HG03139 (cell line): ENCODE results near the gene CERK.
"Not testable (repeated sequence)": the region's sequence is repeated elsewhere in the genome, so short reads cannot be mapped to it uniquely, and the experiment has no call there.

ENCODE experiments used
- ATAC-seq: cut with Tn5 transposase; IDR thresholded peaks from one replicate; pipeline ENCODE4 v1.9.1; 2021; ENCODE audit not compliant: unreplicated experiment

The CERK gene

GRCh38 chr22:46650078-46650810, 87.8 kb downstream of the CERK start:
- no peak for ATAC-seq

- no peak for ATAC-seq
Observed at GRCh38 chr22:46649141-46650077, 88.6 kb downstream of the CERK start.

- not testable (repeated sequence) for ATAC-seq
Observed at GRCh38 chr22:46648225-46648820, 89.7 kb downstream of the CERK start.

GRCh38 chr22:46646531-46647215, 91.4 kb downstream of the CERK start:
- ATAC-seq = no peak

GRCh38 chr22:46642840-46643480, 95.1 kb downstream of the CERK start:
- not testable (repeated sequence) for ATAC-seq

GRCh38 chr22:46641811-46642266, 96.2 kb downstream of the CERK start:
- ATAC-seq = no peak

DNA sequence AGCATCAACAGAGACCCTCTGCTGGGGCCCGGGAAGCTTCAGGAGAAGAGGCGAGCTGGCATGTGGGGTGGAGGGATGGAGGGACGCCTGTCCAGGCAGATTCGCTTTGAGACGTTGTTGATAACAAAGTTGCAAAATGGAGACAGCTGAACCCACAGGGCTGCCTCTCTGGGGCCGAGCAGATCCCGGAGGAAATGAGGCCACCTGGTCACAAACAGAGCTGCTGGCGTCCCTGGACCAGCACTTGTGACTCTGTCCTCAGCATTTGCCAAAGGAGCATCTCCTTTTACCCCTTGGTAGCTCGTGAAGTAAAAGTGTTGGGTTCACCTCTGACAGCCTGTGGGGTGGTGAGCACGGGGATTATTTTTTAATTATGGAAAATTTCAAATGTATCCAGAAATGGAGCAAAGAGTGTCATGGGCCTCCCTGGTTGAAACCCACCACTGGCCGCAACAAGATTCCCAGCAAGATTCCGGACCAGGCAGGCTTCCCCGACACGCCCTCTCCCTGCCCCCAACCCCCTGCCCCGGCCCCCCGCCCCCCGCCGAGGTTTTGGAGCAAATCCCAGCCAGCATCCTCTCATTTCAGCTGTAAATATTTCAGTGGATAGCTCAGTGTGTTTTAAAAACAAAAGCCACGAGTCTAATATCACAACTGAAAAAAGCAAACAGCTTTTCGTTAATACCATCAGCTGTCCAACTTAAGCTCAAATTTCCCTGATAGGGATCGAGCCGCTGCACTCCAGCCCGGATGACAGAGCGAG, 97.6 kb downstream of the CERK start:
- no peak for ATAC-seq

DNA sequence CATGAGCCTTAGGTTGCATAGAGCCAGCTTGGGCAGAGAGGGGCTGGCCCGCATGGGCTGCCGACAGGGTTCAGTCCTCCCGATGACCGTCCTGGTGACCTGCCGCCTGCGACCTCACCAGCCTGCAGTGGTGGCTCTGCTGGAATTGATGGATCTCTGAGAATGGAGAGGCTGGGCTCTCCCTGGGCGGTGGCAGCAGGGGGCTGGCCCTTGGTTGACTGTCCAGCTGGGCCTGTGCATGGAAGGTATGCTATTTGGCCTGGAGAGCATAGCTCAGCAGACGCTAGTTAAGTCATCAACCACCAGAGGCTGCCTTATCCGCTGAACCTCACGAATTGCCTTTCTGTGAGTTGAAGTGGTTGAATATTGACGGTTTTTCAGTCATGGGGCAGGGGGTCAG, 98.2 kb downstream of the CERK start:
- ATAC-seq = no peak

DNA sequence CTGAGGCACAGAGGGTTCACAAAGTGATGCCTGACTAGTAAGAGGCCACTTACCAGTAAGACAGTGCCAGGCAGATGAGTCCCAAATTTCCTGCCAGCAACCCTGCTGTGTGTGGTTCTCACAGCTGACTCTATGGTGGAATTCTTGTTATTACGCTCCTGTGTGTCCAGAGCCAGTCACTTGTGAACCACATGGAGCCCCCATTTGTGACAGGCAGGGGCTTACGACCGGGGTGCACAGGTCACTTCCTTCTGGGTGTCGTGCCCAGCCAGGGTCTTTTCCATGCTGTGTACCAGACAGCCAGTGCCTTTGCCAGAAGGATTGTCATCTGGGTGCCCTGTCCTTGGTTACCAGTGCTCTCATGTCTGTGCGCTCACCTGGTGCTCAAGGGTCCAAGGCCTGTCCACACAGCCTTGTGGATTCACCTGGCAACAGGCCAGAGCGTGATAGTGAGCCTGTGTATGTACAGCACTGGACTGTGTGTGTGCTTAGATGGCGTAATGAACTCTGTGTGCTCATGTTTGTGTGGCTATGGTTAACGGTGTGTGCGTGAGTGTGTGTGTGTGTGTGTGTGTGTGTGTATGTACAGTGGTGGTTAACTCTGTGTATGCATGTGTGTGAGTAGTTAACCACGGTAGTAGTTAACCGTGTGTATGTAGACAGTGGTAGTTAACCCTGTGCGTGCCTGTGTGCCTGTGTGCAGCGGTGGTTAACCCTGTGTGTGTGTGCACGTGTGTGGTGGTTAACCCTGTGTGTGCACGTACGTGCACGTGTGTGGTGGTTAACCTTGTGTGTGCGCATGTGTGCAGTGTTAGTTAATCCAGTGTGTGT, 99.2 kb downstream of the CERK start:
- ATAC-seq = no peak

GRCh38 chr22:46637711-46638600, 100.1 kb downstream of the CERK start:
- ATAC-seq = no peak

- ATAC-seq = no peak
Observed at GRCh38 chr22:46636221-46637002, 101.6 kb downstream of the CERK start.

DNA sequence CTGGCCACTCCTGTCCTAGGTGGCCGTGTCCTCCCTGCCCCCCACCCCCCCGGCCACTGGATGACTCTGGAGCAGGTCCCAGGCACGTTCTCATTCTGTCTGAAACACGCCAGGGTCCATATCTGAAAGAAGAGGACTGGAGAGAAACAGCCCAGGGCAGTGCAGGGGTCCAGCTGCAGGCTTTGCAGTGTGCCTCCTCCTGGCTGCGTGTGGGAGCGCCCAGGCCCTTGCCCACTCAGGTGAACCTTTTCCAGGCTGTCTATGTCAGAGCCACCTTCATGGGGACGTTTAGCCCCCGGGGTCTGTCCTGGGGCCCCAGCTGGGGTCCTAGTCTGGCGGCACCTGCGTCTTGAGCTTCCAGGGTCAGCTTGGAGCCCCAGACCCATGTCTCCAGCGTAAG, 102.3 kb downstream of the CERK start:
- ATAC-seq = no peak

DNA sequence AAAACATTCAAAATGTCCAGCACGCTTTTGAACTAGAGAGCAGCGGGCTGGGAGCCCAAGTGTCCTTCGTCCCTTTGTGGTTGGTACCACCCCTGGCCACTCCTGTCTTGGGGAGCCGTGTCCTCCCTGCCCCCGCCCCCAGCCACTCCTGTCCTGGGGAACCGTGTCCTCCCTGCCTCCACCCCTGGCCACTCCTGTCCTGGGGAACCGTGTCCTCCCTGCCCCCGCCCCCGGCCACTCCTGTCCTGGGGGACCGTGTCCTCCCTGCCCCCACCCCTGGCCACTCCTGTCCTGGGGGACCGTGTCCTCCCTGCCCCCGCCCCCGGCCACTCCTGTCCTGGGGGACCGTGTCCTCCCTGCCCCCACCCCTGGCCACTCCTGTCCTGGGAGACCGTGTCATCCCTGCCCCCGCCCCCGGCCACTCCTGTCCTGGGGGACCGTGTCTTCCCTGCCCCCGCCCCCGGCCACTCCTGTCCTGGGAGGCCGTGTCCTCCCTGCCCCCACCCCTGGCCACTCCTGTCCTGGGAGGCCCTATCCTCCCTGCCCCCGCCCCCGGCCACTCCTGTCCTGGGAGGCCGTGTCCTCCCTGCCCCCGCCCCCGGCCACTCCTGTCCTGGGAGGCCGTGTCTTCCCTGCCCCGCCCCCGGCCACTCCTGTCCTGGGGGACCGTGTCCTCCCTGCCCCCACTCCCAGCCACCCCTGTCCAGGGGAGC, 102.9 kb downstream of the CERK start:
- not testable (repeated sequence) for ATAC-seq
